ENCODE results near the gene ARHGEF10L.

Gene ARHGEF10L

GRCh38 chr1:17594026-17594425 lies 54.5 kb downstream of the ARHGEF10L start:
- no peak for DNase-seq (ENCODE audit: low read depth)

GRCh38 chr1:17594690-17595601 lies 55.4 kb downstream of the ARHGEF10L start:
- no peak for DNase-seq (ENCODE audit: low read depth)

- no peak for DNase-seq (ENCODE audit: low read depth)
These were observed 56.1 kb downstream of the ARHGEF10L start for GRCh38 chr1:17595602-17595925.

GRCh38 chr1:17596186-17596585 lies 56.7 kb downstream of the ARHGEF10L start:
- DNase-seq (ENCODE audit: low read depth) = no peak

- no peak for DNase-seq (ENCODE audit: low read depth)
These were observed 57.4 kb downstream of the ARHGEF10L start for GRCh38 chr1:17596651-17597509.

GRCh38 chr1:17597651-17598050 lies 58.2 kb downstream of the ARHGEF10L start:
- DNase-seq (ENCODE audit: low read depth) = no peak

GRCh38 chr1:17598251-17598650 lies 58.8 kb downstream of the ARHGEF10L start:
- no peak for DNase-seq (ENCODE audit: low read depth)

GRCh38 chr1:17599291-17599953 lies 59.9 kb downstream of the ARHGEF10L start:
- no peak for DNase-seq (ENCODE audit: low read depth)

GRCh38 chr1:17599954-17600300 lies 60.4 kb downstream of the ARHGEF10L start:
- DNase-seq (ENCODE audit: low read depth) = no peak

- no peak for DNase-seq (ENCODE audit: low read depth)
These were observed 60.8 kb downstream of the ARHGEF10L start for GRCh38 chr1:17600321-17600720.

- DNase-seq (ENCODE audit: low read depth) = no peak
These were observed 62.3 kb downstream of the ARHGEF10L start for GRCh38 chr1:17601643-17602382.

GRCh38 chr1:17603091-17603841 lies 63.8 kb downstream of the ARHGEF10L start:
- no peak for DNase-seq (ENCODE audit: low read depth)

- no peak for DNase-seq (ENCODE audit: low read depth)
These were observed 66.3 kb downstream of the ARHGEF10L start for GRCh38 chr1:17605582-17606344.

- DNase-seq (ENCODE audit: low read depth) = no peak
These were observed 67.4 kb downstream of the ARHGEF10L start for GRCh38 chr1:17606826-17607440.

GRCh38 chr1:17607644-17608581 lies 68.4 kb downstream of the ARHGEF10L start:
- no peak for DNase-seq (ENCODE audit: low read depth)

- DNase-seq (ENCODE audit: low read depth) = no peak
These were observed 70.0 kb downstream of the ARHGEF10L start for GRCh38 chr1:17609529-17609928.

- DNase-seq (ENCODE audit: low read depth) = no peak
These were observed 70.6 kb downstream of the ARHGEF10L start for GRCh38 chr1:17610085-17610484.

- no peak for DNase-seq (ENCODE audit: low read depth)
These were observed 71.2 kb downstream of the ARHGEF10L start for GRCh38 chr1:17610713-17611112.

GRCh38 chr1:17611991-17612390 lies 72.5 kb downstream of the ARHGEF10L start:
- no peak for DNase-seq (ENCODE audit: low read depth)

All from activated T-helper 1 cell treated with Interleukin-2 at 50 U/mL for 16 hours (primary cell).